Brain pericyte (primary cell): Measurements from ENCODE around the gene LYPD6B.

Source experiments
- DNase-seq: peaks from one replicate; pipeline ENCODE4 v3.0.0-alpha.2; 2012; ENCODE audit warnings: low read depth, low spot score

LYPD6B gene

DNA sequence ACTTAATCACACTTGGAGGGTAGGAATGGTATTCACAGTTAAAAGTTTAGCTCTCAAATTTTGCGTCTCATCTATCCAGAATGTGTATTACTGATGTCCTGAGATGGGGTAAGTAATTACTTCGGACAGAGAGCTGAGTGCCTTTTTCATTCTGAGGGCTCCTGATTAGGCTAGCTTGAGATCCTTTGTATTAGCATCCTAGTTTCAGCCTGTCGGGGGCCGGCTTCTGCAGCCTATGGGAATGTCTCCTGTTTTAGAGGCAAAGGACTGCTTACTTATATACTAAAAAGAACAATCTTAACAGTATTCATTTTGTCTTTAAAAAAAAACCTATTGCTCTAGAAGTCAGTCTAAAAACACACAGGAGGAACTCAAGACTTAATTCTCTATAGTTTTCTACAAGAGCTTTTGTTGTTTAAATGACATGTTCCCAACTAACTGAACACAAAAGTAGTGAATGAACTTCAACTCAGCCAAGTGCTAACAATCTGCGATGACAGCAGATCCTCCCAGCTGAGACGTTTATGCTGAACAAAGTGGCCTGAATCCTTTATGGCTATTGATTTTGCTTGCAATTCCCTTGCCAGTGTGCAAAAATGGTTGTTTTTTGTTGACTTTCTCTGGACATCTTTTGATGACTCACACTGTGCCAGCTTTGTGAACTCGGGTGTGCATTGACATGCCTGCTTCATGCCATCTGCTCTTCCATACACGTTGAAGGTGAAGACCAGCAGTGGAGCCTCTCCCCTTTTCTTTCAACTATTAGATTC is 118.7 kb downstream of the LYPD6B start:
- no peak for DNase-seq

DNA sequence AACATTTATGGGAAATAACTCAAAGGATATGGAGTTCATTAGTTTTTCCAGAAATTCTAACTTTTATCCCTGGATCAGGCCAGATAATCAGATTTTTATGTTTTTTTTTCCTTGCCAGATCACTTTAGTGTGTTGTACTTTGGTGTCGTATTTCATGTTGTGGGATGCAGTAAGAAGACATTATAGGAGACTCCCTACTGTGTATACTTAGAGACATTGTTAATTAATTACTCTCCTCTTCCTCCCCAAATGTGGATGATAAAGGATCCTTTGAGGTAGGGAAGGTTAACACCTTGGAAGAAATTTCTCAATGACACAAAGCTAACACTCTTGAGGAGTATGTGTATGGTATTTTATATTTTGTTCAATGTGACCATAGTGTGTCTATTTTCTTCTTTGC is 120.5 kb downstream of the LYPD6B start:
- DNase-seq = no peak

DNA sequence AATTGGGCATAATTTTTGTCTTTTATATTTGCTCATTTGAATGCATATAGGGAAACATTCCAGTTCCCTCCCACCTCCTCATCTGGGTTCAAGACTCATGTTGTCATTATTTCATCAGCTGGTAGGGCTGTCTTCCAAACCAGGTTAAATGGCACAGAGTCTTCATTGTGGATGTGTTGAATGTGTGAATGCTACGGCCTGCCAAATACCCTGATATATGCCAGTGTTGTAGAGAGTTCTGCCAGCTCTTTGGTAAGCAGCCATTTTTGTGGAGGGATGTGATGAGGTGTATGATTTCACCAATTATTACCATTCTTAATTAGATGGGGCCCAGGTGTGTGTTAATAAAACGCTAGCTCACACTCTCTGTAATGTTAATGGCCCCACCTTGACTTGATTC is 121.7 kb downstream of the LYPD6B start:
- no peak for DNase-seq

DNA sequence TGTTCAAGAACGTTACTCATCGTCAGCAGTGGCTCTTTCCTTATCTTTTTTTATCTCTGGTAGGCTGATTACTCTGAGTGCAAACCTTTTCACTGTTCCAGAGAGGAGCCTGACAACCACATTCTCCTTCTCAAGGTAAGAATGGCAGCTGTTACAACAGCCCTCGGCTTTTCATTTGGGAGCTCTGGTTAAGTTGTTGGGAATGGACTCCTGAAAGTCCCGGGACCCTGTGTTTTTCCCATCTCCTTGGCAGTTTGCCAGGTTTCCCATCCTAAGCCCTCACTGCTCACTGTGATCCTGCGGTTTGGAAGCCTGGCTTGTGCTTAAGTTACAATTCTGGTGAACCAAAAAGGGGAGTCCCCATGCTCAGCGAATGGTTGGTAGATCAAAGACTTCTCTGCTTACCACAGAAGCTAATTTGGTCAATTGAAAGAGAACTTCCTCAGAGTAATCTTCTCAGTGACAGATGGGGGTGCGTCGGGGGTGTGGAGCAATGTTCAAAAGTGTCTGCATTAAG is 122.3 kb downstream of the LYPD6B start:
- DNase-seq = no peak

DNA sequence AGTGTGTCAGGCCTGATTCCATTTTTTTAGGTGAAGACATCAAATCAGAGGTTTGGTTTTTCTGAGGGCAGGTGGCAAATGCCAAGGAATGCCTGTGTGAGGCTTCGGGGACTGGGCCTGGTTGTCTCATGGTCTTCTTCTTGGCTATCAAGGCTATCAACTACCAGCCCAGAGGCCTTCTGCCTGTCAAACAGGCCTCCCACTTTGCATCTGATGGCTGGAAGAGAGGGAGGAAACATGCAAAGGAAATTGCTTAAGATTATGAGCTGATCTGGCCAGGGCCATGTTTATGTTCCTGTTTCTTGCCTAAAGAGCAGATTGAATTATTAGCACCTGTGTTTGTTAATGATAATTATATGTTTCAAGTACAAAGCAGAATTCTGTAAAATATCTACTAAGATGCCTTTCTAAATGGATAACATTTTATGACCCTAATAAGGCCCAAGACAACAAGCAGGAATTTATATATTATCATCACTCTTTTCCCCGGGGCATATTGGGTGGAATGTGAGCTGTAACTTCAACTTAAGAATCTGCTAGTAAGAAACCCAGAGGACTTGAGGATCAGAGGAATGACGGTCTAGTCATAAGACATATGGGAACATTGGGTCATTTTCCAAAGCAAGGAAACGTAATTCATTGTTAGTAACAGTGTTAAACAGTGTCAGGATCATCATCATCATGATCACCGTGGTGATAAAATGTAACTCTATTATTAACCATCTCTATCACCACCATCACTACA is 123.2 kb downstream of the LYPD6B start:
- no peak for DNase-seq

DNA sequence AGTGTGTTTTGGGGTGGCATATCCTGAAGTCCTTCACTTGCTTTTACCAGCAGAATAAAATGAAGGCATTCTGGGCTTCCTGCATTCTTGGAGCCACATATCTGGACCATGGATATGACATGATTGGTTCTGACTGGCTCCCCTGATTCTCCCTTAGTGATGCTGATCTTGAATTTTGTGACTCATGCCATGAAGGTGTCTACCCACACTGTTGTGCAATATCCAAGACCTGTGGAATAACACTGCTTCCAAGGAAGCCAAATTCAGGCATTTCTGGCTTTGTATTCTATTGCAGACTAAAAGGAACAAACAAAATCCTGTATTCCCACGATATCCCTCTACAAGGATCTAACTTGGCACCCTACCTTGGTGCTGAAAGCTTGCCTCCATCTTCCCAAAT is 125.8 kb downstream of the LYPD6B start:
- DNase-seq = no peak

DNA sequence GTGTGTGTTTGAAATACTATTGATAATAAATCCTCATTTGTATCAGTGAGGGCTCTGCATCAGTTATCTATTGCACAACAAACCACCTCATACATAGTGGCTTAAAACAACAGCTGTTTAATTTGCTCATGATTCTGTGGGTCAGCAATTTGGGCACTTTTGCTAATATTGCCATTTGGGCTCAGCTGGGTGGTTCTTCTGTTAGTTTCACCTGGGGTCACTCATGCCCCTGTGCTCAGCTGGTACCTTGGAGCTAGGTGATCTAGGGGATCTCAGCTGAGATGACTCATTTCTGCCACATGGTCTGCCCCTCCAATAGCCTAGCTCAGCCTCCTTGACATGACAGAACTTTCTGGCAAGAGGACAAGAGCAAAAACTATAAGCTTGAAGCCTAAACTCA is 126.3 kb downstream of the LYPD6B start:
- DNase-seq = no peak

DNA sequence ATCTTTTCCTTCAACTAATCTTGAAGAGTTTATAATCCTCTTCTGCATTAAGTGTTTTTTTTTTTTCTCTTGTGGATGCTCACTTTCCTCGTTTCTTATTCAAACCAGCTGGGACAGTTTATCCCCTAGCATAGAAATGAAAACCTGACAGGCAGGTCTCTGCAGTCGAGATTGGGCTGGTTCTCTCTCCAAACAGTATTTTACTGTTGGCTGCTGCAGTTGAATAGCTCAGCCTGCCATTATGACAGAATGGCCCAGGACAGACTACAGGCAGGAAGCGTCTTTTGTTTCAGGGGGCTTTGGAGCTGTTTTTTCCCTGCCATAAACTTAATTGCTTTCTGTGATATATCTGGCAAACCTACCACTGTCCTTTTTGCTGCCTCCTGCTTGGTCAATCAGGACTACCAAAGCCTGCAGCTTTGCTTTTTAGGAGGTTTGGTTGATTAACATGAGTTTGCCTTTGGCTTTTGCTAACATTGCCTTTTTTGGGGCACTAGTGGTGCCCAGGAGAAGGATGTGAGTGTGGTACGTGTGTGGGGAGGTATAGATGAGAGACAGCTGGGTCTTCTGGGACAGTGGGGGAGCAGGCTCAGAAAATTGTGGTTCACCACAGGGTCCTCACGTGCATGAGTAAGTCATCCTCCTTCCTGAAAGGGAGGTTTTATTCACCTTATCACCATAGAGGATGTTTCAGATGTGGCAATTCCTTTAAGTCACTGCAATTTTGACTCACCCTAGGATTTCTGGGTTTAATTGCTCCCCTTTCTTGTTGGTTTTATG is 128.7 kb downstream of the LYPD6B start:
- no peak for DNase-seq

DNA sequence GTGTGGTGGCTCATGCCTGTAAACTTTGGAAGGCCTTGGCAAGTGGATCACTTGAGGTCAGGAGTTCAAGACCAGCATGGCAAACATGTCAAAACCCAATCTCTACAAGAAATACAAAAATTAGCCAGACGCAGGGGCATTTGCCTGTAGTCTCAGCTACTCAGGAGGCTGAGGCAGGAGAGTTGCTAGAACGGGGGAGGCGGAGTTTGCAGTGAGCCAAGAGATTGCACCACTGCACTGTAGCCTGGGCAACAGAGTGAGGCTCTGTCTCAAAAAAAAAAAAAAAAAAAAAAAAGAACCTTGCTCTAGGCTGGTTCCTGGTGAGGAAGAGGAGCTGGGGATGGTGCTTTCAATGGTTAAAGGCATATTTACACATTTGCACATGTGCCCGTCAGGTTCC is 129.4 kb downstream of the LYPD6B start:
- no peak for DNase-seq

DNA sequence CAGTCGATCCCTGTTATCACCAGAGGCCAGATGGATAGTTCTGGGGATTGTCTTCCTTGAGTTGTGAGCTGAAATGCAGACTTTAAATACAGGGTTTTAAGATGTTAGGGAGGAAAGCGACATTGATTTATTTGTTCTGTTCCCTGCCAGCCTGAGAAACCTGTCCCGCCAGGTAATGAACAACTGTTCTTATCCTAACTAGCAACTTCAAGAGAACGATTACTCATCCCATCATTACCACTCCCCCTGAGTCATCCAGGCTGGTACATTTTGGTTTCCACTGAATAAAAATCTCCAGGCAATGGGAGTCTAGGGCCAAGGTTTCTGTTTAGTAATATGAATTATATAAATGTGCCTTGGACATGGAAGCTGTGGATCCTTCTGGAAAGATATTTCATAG is 131.2 kb downstream of the LYPD6B start:
- DNase-seq = no peak

DNA sequence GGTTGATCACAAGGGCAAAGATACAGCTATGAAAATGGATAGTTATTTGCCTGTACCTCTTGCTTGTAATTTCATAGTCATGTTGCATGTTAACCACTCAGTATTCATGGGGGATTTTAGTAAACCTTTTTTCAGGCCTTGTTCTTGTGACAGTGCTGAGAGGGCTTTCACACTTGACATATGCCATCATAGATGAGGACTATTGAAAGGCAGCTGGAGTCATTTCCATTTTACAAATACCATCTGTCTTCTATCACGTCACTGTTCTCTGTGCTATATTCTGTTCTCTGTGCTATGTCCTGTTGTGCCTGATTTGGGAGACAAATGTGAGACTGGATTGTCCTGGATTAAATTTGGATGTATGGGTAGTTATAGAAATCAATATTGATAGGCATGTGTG is 131.7 kb downstream of the LYPD6B start:
- no peak for DNase-seq

DNA sequence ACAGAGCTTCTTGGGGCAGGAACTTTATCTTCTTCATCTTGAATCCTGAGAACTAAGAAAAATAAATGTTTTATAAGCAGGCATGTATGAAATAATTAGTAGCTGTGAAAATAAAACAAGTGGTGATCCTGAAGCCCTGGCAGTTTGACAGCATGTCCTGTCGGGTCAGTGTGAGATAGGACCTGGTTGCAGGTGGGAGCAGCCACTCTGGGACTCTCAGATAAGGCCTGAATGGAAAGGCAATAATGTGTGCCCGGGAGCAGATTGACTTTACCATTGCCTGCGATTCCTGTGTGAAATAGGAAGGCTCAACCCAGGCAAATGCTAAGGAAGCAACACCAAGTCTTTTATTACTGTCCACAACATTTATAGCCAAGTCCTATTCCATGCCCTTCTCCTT is 132.4 kb downstream of the LYPD6B start:
- no peak for DNase-seq

DNA sequence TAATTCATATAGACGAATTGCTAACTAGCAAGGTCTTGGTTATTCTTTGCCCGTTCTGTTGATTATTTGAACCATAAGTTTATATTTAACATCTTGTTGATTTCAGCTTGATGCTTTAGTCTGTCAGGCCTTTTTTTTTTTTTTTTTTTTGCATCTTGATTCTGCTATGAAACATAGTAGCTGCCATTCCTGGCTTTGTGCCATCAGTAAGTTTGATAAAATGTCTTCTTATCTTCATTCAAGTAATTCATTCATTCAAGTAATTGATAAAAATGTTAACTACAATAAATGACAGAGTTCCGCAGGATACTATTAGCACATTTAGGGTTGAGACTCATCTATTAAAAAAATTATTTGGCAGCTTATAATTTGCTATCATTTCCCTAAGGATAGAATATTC is 134.7 kb downstream of the LYPD6B start:
- no peak for DNase-seq

DNA sequence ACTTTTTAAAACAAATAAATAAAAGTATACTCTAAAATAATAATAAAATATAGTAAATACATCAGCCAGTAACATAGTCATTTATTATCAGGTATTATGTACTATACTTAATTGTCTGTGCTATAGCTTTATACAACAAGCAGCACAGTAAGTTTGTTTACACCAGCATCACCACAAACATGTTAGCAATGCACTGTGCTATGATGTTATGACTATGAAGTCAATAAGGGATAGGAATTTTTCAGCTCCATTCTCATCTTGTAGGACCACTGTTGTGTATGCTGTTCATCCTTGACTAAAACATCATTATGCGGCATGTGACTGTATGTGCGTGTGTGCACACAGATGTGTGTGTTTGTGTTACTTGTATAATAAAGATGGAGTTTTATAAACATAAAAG is 137.5 kb downstream of the LYPD6B start:
- no peak for DNase-seq

DNA sequence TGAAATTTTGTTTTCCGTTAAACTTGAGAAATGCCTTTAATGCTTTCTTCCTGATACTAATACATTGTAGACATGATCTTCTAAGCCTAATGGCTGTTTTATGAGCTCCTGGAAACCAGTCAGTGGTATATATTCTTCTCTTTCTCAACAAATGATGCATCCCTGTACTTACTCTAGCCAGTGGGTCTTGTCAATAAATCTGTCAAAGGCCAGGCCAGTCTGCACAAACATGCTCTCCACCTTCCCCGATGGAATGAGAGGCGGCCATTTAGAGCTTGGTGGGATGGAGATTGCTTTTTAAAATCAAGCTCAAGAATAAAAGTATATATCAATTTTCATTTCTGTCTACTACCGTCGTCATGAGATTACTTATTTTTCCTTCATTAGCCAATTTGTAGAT is 140.1 kb downstream of the LYPD6B start:
- no peak for DNase-seq

DNA sequence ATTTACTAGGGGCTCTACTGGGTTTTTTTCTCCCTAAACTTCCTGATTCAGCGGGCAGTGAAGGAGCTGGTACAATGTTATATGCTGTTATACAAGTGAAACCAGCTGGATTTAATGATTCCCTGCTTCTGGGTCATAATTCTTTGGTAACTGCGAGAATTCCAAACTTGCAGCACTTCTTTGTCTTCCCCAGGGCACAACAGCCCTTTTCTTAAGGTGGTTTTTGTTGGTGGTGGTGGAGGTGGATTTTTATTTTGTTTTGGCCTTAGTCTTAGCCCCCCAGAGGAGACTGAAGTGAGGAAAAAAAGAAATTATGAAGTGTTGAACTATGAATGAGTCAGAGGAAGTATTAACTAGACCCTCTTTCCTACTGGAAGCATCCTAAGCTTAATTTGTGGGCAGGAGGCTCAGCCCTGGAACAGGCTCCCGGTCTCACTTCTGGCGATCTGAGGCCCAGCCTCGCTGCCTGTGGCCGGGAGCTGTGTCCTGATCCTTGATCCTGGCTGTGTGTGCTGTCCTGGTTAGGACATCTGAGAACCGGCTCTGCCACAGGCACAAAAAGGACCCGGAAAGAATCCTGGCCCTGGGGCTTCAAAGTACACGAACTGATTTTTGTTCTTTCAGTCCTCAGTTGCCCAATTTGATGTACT is 141.9 kb downstream of the LYPD6B start:
- DNase-seq = no peak

DNA sequence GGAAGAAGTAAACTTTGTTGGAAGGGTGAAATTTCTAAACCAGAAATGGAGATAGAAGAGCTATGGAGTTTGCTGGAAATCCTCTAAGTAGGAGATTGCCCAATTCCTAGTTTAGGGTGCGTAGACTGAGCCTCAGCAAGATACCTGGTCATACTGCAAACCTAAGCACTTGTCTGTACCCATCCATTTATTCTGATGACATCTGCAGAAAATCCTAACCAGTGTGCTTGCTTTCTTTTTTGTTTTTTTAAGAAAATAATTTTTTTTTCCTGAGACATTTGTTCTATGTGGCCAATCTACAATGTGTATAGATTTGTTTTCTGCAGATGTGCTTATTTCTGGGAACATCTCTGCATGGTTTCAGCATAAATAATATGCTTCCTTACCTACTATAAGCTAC is 144.7 kb downstream of the LYPD6B start:
- no peak for DNase-seq

DNA sequence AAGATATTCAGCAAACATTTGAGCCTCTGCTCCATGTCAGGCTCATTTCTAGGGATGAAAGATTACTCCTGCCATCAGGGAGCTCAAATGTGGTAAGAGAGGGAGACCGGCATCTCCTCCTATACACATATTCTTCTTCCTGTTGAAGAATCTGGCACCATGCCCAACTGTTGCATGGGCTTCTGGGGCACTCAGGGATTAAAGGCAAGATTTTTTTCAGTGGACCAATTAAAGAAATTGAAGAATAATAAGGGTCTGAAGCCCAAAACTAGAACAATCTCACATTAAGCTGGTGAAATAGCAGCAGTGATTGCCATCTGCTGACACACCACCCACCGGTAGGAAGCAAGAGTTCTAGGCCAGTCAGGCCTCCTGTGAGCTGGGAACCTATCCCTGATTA is 146.5 kb downstream of the LYPD6B start:
- DNase-seq = no peak

DNA sequence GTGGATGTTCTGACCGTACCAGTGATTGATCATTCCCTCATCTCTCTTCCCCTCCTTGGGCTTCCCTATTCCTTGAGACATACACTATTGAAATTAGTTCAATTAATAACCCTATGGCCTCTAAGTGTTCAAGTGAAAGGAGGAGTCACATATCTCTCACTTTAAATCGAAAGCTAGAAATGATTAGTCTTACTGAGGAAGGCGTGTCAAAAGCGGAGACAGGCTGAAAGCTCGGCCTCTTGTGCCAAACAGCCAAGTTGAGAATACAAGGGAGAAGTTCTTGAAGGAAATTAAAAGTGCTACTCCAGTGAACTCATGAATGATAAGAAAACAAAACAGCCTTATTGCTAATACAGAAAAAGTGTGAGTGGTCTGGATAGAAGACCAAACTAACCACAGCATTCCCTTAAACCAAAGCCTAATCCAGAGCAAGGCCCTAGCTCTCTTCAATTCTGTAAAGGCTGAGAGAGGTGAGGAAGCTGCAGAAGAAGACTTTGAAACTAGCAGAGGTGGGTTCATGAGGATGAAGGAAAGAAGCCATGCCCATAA is 147.5 kb downstream of the LYPD6B start:
- DNase-seq = no peak

DNA sequence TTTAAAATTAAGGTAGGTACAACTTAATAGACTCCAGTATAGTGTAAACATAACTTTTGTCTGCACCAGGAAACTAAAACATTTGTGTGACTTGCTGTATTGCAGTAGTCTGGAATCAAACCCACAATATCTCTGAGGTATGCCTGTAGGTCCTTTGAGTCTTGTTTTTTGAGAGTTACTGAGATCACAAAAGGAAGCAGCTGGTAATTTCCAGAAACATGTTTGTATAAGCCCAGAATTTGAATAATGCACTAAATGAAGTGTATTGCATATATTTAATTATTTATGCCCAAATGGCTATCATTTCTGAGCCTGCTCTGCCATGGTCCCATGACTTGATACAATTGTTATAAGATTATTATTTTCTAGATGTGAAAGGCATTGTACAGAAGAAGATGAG is 148.6 kb downstream of the LYPD6B start:
- no peak for DNase-seq

DNA sequence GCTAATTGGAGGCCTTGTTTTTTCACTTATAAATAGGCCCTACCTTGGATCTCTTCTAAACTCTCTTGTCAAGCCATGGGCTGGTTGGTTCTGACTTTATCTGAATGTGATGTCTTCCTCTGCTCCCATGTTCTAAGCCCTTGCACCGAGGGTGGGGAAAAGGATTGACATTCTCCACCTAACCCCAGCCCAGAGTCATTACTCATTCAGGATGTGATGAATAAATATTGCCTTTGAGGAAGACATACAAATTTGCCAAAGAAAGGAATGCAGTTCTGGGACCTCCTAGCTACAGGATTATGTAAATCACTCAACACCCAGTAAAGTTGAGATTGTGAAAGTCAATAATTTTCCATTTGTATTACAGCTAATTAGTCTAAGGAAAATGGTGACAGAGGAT is 149.8 kb downstream of the LYPD6B start:
- DNase-seq = no peak

DNA sequence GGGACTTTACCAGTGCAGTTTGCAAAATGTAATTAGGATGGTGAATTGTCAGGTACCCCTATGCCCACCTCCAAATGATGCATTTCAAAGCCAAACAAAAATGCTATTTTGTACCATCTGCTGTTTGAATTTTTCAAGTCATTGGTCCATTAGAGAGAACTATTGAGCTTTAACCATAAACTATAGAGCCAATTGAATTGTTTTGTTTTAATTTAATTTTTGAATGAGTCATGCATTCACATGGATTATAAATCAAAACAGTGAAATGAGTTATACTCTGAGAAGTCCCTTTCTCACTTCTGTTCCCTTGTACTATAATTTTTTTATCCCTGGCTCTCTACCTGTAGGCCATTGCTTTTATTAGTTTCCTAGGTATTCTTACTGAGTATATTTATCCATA is 151.3 kb downstream of the LYPD6B start:
- no peak for DNase-seq
